Measurements from ENCODE around the gene A1CF. TPM values are rescaled to one million over a fixed set of nuclear protein-coding genes. Genes with fewer than 3 reads are reported as not detected.
"Not testable (repeated sequence)": the region's sequence is repeated elsewhere in the genome, so short reads cannot be mapped to it uniquely, and the experiment has no call there.

The A1CF gene
- total RNA-seq, 4 donors from 2014 or later = 0.19 TPM; not detected in 3

DNA sequence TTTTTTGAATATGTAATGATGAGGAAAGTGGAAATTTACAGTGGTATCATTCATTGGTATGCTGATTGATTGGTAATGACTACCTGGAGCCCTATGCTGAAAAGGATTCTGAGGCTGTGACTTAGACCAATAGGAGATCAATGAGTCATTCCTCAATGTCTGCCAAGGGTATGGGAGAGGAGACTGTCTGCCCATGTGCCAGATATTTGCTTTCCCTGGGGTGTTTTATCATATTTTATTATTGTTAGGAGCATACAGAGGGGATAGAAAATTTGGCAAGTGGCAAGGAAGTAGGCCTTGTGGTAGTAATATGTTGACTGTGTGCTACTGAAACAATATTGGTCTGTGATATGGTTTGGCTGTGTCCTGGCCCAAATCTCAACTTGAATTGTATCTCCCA, 90.9 kb downstream of the A1CF start:
- no peak for ATAC-seq (ENCODE audit: low FRiP score)
- DNase-seq (ENCODE audit: low spot score) = no peak
- TF ChIP-seq, protein P1, sequence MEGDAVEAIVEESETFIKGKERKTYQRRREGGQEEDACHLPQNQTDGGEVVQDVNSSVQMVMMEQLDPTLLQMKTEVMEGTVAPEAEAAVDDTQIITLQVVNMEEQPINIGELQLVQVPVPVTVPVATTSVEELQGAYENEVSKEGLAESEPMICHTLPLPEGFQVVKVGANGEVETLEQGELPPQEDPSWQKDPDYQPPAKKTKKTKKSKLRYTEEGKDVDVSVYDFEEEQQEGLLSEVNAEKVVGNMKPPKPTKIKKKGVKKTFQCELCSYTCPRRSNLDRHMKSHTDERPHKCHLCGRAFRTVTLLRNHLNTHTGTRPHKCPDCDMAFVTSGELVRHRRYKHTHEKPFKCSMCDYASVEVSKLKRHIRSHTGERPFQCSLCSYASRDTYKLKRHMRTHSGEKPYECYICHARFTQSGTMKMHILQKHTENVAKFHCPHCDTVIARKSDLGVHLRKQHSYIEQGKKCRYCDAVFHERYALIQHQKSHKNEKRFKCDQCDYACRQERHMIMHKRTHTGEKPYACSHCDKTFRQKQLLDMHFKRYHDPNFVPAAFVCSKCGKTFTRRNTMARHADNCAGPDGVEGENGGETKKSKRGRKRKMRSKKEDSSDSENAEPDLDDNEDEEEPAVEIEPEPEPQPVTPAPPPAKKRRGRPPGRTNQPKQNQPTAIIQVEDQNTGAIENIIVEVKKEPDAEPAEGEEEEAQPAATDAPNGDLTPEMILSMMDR (IDR thresholded peaks at IDR 0.05) = no peak

- ATAC-seq (ENCODE audit: low FRiP score) = no peak
- DNase-seq (ENCODE audit: low spot score) = no peak
- TF ChIP-seq, protein P1 (IDR thresholded peaks at IDR 0.05) = no peak
Observed at GRCh38 chr10:50788951-50789945, 96.2 kb downstream of the A1CF start.

- DNase-seq (ENCODE audit: low spot score); ATAC-seq (ENCODE audit: low FRiP score): not testable (repeated sequence)
Observed at GRCh38 chr10:50787962-50788361, 97.5 kb downstream of the A1CF start.

DNA sequence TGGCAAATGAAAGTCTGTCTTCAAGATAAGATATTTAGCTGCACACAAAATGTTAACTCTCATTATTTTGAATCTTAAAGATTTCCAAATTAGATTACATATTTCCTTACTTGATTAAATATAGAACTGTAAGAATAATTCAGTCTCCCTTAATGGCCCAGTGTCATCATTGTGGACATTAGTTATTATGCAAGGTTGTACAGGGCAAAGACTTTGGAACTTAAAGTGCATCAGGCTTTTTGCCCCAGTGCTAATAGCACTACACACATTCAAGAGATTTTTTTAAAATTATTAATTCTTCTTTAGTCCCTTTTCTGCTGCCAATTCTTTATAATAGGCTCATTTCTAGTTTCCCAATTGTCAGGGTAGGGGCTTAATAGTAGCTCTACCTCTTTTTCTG, 103.4 kb downstream of the A1CF start:
- ATAC-seq (ENCODE audit: low FRiP score); DNase-seq (ENCODE audit: low spot score): not testable (repeated sequence)

- not testable (repeated sequence) for DNase-seq (ENCODE audit: low spot score); ATAC-seq (ENCODE audit: low FRiP score)
Observed at GRCh38 chr10:50780036-50780435, 105.4 kb downstream of the A1CF start.

- ATAC-seq (ENCODE audit: low FRiP score); DNase-seq (ENCODE audit: low spot score): not testable (repeated sequence)
Observed at GRCh38 chr10:50774868-50775267, 110.6 kb downstream of the A1CF start.

DNA sequence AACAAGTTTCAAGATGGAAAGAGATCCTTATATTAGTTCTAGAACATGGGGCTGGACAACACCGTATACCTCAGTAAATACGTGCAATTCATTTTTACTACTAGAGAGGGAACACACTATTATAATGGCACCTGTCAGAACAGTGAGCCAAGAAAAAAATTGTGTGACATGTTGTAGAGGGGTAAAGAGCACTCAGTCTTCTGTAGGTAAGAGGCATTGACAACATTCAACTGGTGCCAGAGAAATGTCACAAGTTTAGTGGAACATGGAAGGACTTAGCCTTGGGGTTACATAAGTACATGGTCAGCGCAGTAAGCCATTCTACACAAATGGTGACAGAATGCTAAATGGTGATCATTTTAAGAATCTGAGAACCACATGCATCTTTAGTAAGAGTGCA, 113.4 kb downstream of the A1CF start:
- not testable (repeated sequence) for ATAC-seq (ENCODE audit: low FRiP score); DNase-seq (ENCODE audit: low spot score)

DNA sequence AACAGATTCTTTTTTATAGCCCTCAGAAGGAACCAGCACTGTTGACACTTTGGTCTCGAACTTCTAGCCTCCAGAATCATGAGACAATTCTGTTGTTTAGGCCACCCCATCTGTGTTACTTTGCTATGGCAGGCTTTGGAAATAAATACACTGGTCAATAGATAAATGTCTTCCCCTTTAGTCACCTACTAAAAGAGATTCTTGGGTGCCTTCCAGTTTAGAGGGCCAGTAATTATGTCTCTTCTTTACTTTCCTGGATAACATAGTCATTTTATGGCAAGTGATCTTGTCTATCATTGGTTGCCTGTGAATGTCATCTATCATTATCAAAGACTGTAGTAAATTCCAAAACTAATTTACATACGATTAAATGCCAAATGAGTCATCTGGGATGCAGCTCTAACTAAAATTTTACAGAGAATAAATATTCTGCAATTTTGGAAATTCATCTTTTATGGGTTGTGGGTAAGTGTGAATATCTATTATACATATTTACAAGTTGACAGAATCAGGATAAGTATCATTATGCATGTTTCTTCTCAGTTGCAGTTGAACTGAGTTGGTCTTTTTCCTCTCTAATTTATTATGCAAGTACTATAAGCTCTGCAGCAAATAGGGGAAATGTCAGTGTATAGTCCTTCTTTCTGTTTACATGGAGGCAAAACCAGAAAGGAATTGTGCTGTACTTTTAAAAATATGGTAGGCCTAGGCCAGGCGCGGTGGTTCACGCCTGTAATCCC, 118.5 kb downstream of the A1CF start:
- not testable (repeated sequence) for ATAC-seq (ENCODE audit: low FRiP score); DNase-seq (ENCODE audit: low spot score)

Other genes with a start within 250 kb of the A1CF start
- gene ASAH2B, start 145.7 kb downstream of the A1CF start, total RNA-seq = 1 to 10 TPM; 1.1 to 2.1 (median 1.2) TPM
- 10 to 100 TPM; 17.1 to 36.4 (median 25.8) TPM for gene PRKG1, start 188.9 kb upstream of the A1CF start, total RNA-seq